ENCODE measurements around the gene NME1. TPM values are rescaled to one million over a fixed set of nuclear protein-coding genes. Genes with fewer than 3 reads are reported as not detected.
"Not testable (repeated sequence)": the region's sequence is repeated elsewhere in the genome, so short reads cannot be mapped to it uniquely, and the experiment has no call there.

NME1 gene
- total RNA-seq: 108 TPM

- peak; percentile 94 for ATAC-seq
Observed at GRCh38 chr17:51153210-51154072, at the start of gene NME1. Gene NME1, plus strand, starts transcription at chr17:51153559. Its CDS starts 2,096 bp downstream, at chr17:51155655.

DNA sequence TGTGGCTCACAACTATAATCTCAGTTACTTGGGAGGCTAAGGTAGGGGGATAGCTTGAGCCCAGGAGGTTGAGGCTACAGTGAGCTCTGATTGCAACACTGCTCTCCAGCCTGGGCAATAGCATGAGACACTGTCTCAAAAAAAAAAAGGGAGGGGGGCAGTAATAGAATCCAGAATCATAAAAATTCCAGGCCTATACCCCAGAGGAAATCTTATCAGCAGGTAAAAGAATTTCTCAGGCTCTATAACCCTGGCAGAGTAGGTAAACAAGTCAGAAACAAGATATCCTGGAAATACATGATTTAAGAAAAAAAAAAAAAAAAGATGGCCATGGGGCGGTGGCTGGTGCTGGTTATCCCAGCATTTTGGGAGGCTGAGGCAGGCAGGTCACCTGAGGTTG is 45.6 kb upstream of the NME1 start:
- no peak for ATAC-seq

GRCh38 chr17:51112303-51113222 is 40.8 kb upstream of the NME1 start:
- not testable (repeated sequence) for ATAC-seq

DNA sequence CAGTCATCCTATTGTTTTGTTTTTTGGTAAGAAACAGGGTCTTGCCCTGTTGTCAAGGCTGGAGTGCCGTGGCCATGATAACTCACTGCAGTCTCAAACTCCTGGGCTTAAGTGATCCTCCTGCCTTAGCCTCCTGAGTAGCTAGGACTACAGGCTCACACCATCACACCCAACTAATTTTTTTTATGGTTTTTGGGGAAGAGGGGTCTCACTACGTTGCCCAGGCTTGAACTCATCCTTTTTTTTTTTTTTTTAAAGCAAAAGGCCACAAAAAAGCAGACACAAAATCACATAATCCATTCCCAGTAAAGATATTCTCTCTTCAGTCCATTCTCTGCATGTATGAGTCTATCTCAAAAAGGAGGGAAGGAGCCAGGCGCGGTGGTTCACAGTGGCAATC is 38.2 kb upstream of the NME1 start:
- ATAC-seq: no peak

DNA sequence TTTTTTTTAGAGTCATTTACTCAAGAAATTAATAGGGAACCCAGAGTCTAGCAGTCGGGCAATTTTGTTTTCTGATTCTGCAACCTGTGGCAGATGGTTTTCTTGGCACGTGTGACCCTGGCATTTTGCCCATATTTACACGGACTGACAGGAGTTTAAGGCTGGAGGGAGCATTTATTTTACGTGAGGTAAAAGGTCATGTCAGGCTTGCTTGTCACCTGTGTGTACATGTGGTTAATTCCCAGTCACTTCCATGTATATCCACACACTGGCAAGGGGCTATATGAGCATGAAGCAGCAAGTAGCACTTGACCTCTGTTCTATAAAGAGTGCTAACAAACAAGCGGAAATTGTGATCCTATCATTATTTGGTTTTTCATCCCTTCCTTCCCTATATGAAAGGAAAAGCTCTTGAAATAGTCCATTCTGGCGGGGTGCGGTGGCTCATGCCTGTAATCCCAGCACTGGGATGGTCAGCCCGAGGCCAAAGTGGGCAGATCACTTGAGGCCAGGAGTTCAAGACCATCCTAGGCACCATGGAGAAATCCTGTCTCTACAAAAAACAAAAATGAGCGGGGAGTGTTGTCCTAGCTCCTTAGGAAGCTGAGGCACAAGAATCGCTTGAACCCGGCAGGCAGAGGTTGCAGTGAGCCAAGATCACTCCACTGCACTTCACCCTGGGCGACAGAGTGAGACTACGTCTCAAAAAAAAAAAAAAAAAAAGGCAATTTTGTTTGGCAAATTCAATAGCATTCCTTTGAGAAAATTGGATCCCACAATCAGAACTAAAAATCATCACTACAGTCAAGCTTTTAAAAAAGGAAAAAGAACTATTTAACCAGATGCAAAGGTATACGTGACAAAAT is 34.8 kb upstream of the NME1 start:
- ATAC-seq: no peak

DNA sequence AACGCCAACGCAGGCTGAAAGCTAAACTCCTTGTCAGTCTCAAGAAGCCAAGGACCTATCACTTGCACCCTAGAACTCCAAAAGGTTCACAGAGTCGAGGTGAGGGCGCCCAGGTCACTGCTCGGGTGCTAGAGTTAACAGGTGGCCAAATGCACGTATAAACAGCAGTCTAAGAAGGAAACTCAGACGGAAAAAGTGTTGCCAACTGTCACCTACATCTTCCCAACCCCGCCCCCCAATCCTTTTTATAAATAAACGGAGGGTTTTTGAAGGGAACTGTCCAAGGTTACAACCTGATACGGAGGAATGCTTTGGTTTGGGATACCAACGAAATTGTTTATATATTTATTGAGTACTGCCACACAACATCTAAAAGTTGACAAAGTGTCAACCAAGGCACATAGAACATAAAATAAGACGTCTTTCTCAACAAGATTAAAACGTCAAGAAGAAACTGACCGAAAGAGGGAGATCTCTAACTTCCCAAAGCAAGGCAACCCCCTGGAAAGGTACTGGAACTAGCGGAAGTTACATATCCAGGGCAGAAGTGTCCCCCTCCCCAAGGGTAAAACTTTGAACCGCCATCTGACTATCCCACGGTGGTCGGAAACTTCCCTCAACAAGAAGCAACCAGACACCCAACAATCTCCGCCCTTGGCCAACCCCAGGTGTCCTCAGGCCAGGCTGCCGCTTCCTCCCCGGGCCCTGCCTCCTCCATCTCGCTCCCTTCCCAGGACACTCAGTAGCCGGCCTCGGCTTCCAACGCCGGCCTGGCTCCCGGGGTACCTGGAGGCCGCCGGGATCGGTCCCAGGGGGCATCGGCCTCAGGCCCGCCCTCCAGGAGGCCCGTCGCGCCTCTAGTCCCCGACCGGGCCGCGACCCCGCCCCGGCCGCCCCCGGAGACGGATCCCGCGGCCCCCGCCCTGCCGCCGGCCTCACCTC is 33.7 kb upstream of the NME1 start:
- ATAC-seq: peak; percentile 15

DNA sequence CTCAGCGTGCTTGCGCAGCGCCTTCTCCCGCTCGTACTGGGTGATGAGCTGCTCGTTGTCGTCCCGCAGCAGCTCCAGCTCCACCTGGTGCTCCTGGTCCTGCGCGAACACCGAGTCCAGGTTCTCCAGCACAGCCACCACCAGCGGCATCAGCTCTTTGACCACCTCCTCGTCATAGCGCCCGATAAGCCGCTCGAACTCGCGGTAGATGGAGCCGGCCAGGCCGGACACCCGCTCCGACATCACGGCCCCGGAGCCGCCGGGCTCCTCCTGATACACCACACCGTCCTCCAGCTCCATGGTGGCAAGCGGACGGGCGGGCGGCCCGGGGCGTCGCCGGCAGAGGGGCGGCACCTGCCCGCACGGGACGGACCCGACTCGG is 33.0 kb upstream of the NME1 start:
- ATAC-seq: peak; percentile 24

DNA sequence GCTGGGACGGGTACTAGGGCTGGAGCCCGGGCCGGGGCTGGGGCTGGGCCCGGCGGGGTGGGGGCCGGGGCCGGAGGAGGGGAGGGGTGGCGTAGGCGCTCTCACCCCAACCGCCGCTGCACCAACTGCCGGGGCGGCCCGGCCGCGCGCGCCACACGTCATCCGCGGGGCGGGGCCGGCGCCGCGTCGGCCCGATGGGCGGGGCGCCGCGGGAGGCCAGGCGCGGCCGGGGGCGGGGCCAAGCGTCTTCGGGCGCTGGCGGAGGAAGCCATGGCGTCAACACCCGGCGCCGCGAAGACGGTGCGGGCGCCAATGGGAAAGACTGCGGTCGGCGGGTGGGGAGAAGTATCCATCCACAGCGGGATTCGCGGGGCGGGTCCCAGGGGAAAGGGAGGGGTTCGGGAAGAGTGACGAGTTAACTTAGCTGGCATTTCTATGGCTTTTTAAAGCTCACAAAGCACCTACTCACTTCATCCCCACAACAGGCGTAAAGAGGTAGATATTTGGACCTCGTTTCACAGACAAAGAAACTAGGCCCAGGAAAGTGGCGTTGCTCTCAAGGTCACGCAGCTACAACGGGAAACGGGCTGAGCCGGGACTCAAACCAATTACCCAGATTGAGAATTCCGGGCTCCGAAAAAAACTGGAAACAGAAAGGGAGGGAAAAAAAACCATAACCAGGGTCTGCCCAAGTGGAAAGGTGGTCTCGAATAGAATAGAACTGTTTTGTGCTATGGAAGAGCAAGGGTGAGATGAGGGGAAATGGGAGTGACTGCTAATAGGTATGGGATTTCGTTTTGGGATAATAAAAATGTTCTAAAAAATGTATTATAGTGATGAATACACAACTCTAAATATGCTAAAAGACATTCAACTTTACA is 32.4 kb upstream of the NME1 start, which contains the start of gene SPAG9:
Gene SPAG9, minus strand, starts transcription at position 130 of the 881 bp plus-strand sequence. CDS start 212 bp downstream, outside the sequence.
- ATAC-seq: peak; percentile 87

DNA sequence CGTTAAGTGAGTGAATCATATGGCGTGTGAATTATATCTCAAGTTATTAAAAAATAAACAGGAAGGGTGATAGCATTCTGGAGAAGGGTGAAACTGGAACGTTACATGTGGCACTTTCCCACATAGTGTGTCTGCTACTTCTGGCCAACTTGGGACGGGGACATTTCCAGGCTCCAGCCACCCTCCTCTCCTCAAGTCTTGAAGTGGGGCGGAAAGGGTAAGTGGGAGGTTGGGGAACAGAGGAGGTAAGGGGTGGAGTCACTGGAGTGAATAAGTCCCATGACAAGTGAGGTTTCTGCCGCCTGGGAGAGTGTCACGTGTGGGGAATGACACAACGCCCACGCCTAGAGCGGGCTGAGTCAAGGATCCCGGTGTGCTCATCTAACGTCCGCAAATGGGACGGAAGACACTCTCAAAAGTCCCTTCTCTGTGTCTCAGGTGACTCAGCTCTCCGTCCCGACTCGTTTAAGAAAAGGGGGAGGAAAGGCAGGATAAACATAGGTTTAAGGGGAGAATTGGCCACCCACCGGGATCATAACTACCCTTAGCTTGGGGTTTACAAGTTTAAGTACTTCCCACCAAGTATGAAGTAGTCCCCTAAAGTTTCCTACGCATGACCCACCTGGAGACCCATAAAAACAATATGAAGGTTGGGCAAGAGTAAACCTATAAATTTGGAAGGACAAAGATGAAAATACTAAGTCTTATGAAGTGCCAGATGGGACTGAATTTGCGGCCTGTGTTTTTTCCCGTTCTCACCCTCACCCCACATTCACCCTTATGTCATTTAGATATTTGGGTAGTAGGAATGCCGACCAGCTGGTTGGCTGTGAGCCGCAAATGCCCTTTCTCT is 31.5 kb upstream of the NME1 start:
- ATAC-seq: peak; percentile 93

DNA sequence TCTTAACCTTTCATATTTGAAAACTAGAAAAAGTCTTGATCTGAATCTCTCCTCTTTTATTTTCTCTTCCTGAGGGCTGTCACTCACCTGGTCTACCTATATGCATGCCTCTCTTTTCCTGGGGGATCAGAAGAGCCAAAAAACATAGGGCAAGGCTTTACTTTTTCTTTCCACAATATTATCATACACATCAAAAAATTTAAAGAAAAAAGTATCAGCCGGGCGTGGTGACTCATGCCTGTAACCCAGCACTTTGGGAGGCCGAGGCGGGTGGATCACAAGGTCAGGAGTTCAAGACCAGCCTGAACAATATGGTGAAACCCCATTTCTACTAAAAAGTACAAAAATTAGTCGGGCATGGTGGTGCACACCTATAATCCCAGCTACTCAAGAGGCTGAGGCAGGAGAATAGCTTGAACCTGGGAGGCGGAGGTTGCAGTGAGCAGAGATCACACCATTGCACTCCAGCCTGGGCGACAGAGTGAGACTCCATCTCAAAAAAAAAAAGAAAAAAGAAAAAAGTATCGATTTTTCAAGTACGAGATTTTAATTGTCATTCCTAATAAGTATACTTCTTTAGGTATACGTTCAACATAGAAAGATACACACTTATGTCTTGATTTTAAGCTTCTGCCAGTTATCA is 30.8 kb upstream of the NME1 start:
- ATAC-seq: not testable (repeated sequence)

- no peak for ATAC-seq
Observed at GRCh38 chr17:51124640-51125503, 28.5 kb upstream of the NME1 start.

DNA sequence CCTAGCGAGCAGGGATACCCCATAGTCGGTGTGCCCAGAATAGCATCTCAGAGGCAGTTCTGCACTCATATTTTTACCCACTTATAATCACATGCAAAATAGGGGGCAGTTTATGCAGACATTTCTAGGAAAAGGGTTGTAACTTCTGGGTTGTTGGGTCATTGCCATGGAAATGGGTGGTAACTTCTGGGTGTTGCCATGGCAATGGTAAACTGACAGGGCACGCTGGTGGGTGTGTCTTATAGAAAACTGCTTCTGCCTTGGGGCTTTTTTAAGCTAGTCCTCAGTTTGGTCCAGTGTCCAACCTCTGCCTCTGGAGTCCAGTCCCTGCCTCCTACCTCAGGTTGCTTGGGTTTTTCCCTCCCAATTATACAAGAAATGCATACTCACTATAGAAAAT is 25.3 kb upstream of the NME1 start:
- ATAC-seq: no peak

GRCh38 chr17:51132964-51133319 is 20.4 kb upstream of the NME1 start:
- no peak for ATAC-seq

DNA sequence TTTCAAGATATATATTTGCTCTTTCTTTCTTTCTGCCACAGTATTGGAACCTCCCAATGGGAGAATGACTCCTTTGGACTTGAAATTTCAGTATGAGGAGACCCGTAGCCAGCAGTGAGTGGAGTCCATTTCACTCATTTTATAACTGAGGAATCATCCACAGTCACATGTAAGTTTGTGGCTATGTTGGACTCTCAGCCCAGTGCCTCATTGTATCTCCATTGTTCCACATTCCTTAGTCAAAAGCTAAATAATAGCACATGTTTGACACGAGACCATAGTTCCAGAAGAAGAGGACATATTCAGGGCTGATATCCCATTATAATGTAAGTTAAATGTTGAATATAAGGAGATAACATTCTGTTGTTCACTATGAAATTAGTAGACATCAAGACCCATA is 20.0 kb upstream of the NME1 start:
- ATAC-seq: no peak

- no peak for ATAC-seq
Observed at GRCh38 chr17:51135956-51136355, 17.4 kb upstream of the NME1 start.

DNA sequence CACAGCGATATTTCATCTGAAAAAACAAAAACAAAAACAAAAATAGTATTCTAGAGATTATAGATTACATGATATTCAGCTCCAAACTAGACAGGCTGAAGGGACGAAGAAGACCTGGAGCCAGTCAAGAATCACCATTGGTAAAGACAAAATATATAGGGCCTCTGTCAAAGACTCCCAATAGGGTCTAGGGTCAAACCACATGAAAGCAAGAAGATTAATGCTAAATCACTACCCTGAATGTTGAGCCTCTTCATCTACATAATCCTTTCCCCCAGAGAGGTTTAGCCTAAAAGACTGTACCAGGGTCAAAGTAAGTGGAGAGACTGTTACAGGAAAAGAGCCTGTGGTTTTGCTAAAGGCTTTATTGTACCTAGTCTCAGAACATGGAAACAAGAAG is 10.8 kb upstream of the NME1 start:
- ATAC-seq: no peak

DNA sequence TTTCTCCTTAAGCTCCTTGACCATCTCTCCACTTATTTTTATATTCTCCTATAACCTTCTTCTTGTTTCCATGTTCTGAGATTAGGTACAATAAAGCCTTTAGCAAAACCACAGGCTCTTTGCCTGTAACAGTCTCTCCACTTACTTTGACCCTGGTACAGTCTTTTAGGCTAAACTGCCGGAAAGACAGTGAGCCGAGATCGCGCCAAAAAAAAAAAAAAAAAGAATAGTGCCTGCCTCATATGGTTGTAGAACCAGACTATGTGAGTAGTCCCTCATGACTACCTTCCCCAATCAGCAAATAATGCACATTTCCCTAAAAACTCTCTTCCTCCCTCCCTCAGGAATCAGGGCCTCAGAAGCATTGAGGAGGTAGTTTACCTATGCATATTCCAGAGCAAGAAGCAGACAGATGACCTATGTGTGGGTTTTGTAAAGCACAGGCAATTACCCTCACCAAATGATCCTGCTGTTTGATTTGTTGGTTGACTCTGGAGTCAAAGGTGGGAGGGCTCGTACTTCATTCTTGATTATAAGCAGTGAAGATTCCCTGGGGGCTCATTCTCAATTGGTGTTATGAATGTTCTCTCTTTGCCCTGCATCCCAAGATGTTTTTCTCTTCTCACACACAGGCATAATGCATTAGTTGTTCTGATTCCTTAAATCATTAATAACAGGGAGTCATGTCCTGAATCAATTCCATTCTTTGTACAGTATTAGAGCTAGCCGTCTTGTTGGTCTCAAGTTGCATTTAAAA is 8.9 kb upstream of the NME1 start:
- no peak for ATAC-seq
